ENCODE measurements around the gene RASA2.
"Not testable (repeated sequence)": the region's sequence is repeated elsewhere in the genome, so short reads cannot be mapped to it uniquely, and the experiment has no call there.

The RASA2 gene

GRCh38 chr3:141485641-141486495, 959 bp upstream of the RASA2 start:
- in situ Hi-C loops (cut with MboI; ENCODE audit: low pct_unique_long_range_greater_than_20kb, low sequenced_read_pairs) = no loop called here
- DNase-seq = peak; percentile 36

DNA sequence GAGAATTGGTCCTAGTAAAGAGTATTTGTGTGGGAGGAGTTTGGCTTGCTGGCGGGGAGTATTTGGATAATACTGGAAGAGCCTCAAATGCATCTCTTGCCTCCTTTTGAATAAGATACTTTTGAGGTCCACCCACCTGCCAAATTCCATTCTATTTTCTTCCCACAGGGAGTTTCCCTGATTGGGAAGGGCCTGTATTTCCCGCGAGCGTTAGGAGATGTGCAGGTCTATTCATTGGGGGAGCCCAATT, 406 bp upstream of the RASA2 start:
- DNase-seq = peak; percentile 35
- in situ Hi-C loops (cut with MboI; ENCODE audit: low pct_unique_long_range_greater_than_20kb, low sequenced_read_pairs) = no loop called here

GRCh38 chr3:141487521-141488252, 860 bp downstream of the RASA2 start:
- DNase-seq = peak; percentile 84
- in situ Hi-C loops (cut with MboI; ENCODE audit: low pct_unique_long_range_greater_than_20kb, low sequenced_read_pairs) = no loop called here

GRCh38 chr3:141489203-141489602, 2.4 kb downstream of the RASA2 start:
- in situ Hi-C loops (cut with MboI; ENCODE audit: low pct_unique_long_range_greater_than_20kb, low sequenced_read_pairs) = no loop called here
- DNase-seq = no peak

DNA sequence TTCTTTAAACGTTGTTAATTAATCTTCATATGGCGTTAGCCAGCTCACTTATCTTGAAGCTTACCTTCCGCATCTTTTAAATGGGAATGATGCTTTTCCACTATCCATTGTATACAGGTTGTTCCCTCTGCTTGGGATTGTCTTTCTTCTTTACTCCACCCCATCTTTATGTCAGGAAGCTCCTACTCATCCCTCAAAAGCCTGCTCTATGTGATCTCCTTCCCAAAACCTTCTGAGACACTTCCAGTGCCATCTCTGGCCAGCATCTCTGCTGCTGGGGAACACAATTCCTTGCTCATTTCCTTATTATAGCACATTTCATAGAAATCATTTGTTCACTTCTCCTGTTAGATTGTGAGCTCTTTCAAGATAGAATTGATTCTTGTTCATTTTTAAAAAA, 4.3 kb downstream of the RASA2 start:
- in situ Hi-C loops (cut with MboI; ENCODE audit: low pct_unique_long_range_greater_than_20kb, low sequenced_read_pairs) = no loop called here
- no peak for DNase-seq

DNA sequence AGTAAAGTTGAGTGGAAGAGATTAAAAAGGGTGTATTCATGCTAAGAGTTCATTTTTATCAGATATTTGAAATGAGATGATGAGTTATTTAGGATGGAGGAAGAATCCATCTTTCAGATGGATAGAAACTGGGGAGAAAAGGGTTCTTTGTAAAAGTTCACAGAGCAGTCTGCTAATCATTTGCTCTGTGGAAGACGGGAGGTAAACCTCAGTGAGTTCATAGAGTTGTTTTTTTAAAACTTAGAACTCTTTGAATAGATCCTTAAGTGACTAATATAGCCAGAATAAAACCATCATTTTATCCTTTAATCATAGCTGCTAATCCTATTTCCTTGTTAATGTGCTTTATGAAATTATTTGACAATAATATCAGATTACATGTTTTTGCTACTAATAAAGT, 5.1 kb downstream of the RASA2 start:
- in situ Hi-C loops (cut with MboI; ENCODE audit: low pct_unique_long_range_greater_than_20kb, low sequenced_read_pairs) = no loop called here
- no peak for DNase-seq

- no peak for DNase-seq
- in situ Hi-C loops (cut with MboI; ENCODE audit: low pct_unique_long_range_greater_than_20kb, low sequenced_read_pairs) = no loop called here
Measured at GRCh38 chr3:141493184-141493583, 6.4 kb downstream of the RASA2 start.

DNA sequence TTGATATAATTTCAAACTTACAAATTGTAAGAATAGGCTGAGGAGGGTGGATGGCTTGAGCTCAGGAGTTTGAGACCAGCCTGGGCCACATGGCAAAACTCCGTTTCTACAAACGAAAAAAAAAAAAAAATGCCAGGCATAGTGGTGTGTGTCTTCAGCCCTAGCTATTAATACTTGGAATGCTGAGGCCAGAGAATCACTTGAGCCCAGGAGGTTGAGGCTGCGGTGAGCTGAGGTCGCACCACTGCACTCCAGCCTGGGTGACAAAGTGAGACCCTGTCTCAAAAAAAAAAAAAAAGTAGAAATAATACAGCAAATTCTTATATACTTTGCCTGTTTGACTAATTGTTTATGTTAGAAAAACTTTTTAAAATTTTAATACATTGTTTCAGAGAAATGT, 10.8 kb downstream of the RASA2 start:
- DNase-seq; in situ Hi-C loops (cut with MboI; ENCODE audit: low pct_unique_long_range_greater_than_20kb, low sequenced_read_pairs): not testable (repeated sequence)

- in situ Hi-C loops (cut with MboI; ENCODE audit: low pct_unique_long_range_greater_than_20kb, low sequenced_read_pairs) = no loop called here
- peak; percentile 96 for DNase-seq
Measured at GRCh38 chr3:141498598-141499223, 11.9 kb downstream of the RASA2 start.

- in situ Hi-C loops (cut with MboI; ENCODE audit: low pct_unique_long_range_greater_than_20kb, low sequenced_read_pairs) = no loop called here
Measured at GRCh38 chr3:141499284-141499683, 12.5 kb downstream of the RASA2 start.

GRCh38 chr3:141499965-141500364, 13.1 kb downstream of the RASA2 start:
- in situ Hi-C loops (cut with MboI; ENCODE audit: low pct_unique_long_range_greater_than_20kb, low sequenced_read_pairs) = no loop called here
- no peak for DNase-seq

More at GRCh38 chr3:141499284-141499683, 12.5 kb downstream of the RASA2 start:
- no peak for DNase-seq

DNA sequence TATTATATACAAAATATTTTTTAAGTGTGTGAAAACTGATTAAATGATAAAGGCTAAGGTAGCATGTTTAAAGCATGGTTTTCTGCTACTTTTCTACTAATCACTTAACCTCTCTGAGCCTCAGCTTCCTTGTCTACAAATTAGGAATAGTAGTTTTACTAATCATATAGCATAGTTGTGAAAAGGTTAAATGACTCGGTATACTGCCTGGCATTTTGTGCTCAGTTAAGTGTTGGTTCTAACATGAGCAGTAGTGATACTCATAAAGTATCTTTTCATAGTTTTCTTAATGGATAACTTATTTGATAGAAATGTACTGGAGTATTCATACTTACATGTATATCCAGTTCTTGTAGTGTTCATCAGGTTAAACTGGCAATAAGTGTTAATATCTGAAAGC, 13.6 kb downstream of the RASA2 start:
- in situ Hi-C loops (cut with MboI; ENCODE audit: low pct_unique_long_range_greater_than_20kb, low sequenced_read_pairs) = no loop called here
- DNase-seq = no peak

DNA sequence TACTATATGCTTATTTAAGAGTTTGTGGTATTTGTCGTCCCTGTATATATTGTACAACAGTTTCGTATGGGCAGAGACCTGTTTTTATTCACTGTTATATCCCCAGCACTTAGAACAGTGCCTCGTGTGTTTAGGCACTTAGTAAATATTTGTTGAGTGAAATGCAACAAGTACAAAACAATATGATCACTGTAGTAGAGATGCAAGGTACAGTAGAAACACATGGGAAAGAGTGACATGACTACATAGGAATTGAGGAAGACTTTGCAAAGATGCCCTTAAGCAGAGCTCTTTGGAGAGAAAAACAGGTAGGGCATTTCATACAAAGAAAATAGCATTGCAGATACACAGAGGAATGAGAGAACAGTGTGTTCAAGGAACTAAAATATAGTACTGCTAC, 18.3 kb downstream of the RASA2 start:
- in situ Hi-C loops (cut with MboI; ENCODE audit: low pct_unique_long_range_greater_than_20kb, low sequenced_read_pairs) = no loop called here

GRCh38 chr3:141506071-141506470, 19.2 kb downstream of the RASA2 start:
- DNase-seq = no peak
- in situ Hi-C loops (cut with MboI; ENCODE audit: low pct_unique_long_range_greater_than_20kb, low sequenced_read_pairs) = no loop called here

More for the DNA sequence above, 18.3 kb downstream of the RASA2 start:
- no peak for DNase-seq

DNA sequence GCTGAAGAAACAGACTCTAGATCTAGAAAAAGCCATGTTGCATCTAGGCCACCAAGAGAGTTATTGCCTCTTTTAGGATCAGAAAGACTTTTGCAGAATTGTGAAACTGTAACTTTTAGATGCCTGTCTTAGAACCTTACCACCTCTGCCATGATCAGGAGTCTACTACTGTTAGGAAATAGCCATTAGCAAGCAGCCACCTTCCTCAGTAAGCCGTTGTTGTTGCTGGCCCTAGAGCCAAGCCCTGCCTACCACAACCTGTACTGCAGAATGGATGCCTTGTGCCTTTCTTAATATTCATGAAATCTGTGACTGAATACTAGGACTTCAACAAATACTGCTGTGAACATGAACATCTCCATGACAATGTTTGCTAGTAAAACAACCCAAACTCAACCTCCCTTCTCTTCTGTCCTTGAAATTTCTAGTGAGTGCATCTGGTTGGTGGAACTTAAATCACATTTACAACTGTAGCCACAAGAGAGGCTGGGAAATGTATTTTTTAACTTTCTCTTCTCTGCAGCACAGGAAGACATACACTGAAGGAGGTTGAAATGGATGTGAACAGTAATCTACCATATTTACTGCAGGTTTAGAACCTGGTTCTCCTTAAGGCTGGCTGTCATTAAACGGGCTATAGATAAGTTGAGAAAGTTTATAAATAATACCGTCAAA, 20.7 kb downstream of the RASA2 start:
- in situ Hi-C loops (cut with MboI; ENCODE audit: low pct_unique_long_range_greater_than_20kb, low sequenced_read_pairs) = no loop called here
- no peak for DNase-seq

GRCh38 chr3:141508067-141508436, 21.2 kb downstream of the RASA2 start:
- in situ Hi-C loops (cut with MboI; ENCODE audit: low pct_unique_long_range_greater_than_20kb, low sequenced_read_pairs) = no loop called here
- DNase-seq = no peak

- in situ Hi-C loops (cut with MboI; ENCODE audit: low pct_unique_long_range_greater_than_20kb, low sequenced_read_pairs) = no loop called here
Measured at GRCh38 chr3:141511361-141511760, 24.5 kb downstream of the RASA2 start.

GRCh38 chr3:141514382-141514781, 27.6 kb downstream of the RASA2 start:
- in situ Hi-C loops (cut with MboI; ENCODE audit: low pct_unique_long_range_greater_than_20kb, low sequenced_read_pairs) = no loop called here

More at GRCh38 chr3:141511361-141511760, 24.5 kb downstream of the RASA2 start:
- no peak for DNase-seq

DNA sequence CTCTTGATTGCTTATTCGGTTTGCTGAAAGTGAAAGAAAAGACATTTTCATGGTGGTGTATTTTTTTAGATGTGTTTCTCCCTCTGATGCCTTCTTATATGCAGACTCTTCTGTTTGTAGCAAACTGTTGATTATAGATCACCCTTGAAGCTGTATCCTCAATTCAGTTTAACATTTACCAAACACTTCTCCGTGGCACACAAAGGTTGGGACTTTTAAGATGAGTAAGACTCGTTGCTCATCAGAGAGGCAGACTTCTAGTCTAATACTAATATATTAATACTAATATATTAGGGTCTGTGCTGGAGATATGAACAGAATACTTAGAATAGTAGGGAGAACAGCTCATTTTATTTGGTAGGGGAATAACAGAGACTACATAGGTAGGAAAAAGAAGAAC, 32.8 kb downstream of the RASA2 start:
- in situ Hi-C loops (cut with MboI; ENCODE audit: low pct_unique_long_range_greater_than_20kb, low sequenced_read_pairs) = no loop called here
- no peak for DNase-seq

More at GRCh38 chr3:141514382-141514781, 27.6 kb downstream of the RASA2 start:
- no peak for DNase-seq

GRCh38 chr3:141521781-141522180, 35.0 kb downstream of the RASA2 start:
- in situ Hi-C loops (cut with MboI; ENCODE audit: low pct_unique_long_range_greater_than_20kb, low sequenced_read_pairs) = no loop called here
- DNase-seq = no peak

Data from KBM-7 (cell line).